ENCODE results near the gene RASSF5. TPM values are rescaled to one million over a fixed set of nuclear protein-coding genes. Genes with fewer than 3 reads are reported as not detected.
A peak's percentile ranks its signal among the peaks of the same experiment; 100 is the strongest.

RASSF5 gene
- total RNA-seq, 4 donors from 2014 or later = 0.77 to 5.3 (median 3.2) TPM

- no peaks in the 10 kb centered on the region for H3K9me3 ChIP-seq
- intact Hi-C loops (cut with DNase I; ENCODE audit: low total_unique reads) = no loop called here
- peak; percentile 40 to 67 for DNase-seq
- no peaks in the 10 kb centered on the region for H3K27me3 ChIP-seq
- H3K4me3 ChIP-seq = no peak overlapping the region
- no peaks in the 10 kb centered on the region for H3K4me1 ChIP-seq
- TF ChIP-seq CTCF (IDR thresholded peaks at IDR 0.05) (no peak), POLR2A (IDR thresholded peaks at IDR 0.05) (no peak)
- peak overlapping the region; percentile 20 to 55 for H3K27ac ChIP-seq
- H3K36me3 ChIP-seq = no peaks in the 10 kb centered on the region
These were observed 3.6 kb upstream of the RASSF5 start for GRCh38 chr1:206503591-206504362.

- TF ChIP-seq CTCF (IDR thresholded peaks at IDR 0.05) (no peak), POLR2A (IDR thresholded peaks at IDR 0.05) (no peak)
- H3K27ac ChIP-seq = no peak overlapping the region
- DNase-seq = no peak
These were observed 3.0 kb upstream of the RASSF5 start for GRCh38 chr1:206504363-206504713.

GRCh38 chr1:206505702-206506355, 1.5 kb upstream of the RASSF5 start:
- no peaks in the 10 kb centered on the region for H3K27me3 ChIP-seq
- H3K4me3 ChIP-seq = no peak overlapping the region
- H3K36me3 ChIP-seq = no peaks in the 10 kb centered on the region
- peak in 2 of 4 experiments; percentile 9 to 31 for TF ChIP-seq CTCF (IDR thresholded peaks at IDR 0.05)
- no peak for TF ChIP-seq POLR2A (IDR thresholded peaks at IDR 0.05)
- H3K4me1 ChIP-seq = no peaks in the 10 kb centered on the region
- H3K27ac ChIP-seq = no peak overlapping the region
- no peaks in the 10 kb centered on the region for H3K9me3 ChIP-seq
- no peak for DNase-seq
- intact Hi-C loops (cut with DNase I; ENCODE audit: low total_unique reads) = no loop called here

More at GRCh38 chr1:206504363-206504713, 3.0 kb upstream of the RASSF5 start:
- Histone ChIP-seq H3K36me3 (no peaks in the 10 kb centered on the region), H3K9me3 (no peaks in the 10 kb centered on the region), H3K4me1 (no peaks in the 10 kb centered on the region), H3K27me3 (no peaks in the 10 kb centered on the region), H3K4me3 (no peak overlapping the region)
- intact Hi-C loops (cut with DNase I; ENCODE audit: low total_unique reads) = no loop called here

- Histone ChIP-seq H3K4me3 (peak overlapping the region; percentile 46 to 60), H3K9me3 (no peaks in the 10 kb centered on the region), H3K4me1 (no peaks in the 10 kb centered on the region), H3K27me3 (no peaks in the 10 kb centered on the region), H3K27ac (peak overlapping the region in 1 of 2 donors; percentile 68), H3K36me3 (no peaks in the 10 kb centered on the region)
- DNase-seq = no peak
- no peak for TF ChIP-seq POLR2A (IDR thresholded peaks at IDR 0.05)
- TF ChIP-seq CTCF (IDR thresholded peaks at IDR 0.05) = no peak
- intact Hi-C loops (cut with DNase I; ENCODE audit: low total_unique reads) = no loop called here
These were observed 687 bp upstream of the RASSF5 start for GRCh38 chr1:206506405-206507283.

Measured in uterus (tissue), 4 donors.